ENCODE measurements around the gene LAMC1.

GRCh38 chr1:183159960-183160359 lies 136.7 kb downstream of the LAMC1 start:
- TF ChIP-seq POLR2A (IDR thresholded peaks at IDR 0.05; ENCODE audit: low read length) (no peak), GATA1 (IDR thresholded peaks at IDR 0.05; ENCODE audit: low read depth, low read length) (no peak)

All from erythroblast (primary cell).